ENCODE data around the gene ZDHHC16.

Gene ZDHHC16

DNA sequence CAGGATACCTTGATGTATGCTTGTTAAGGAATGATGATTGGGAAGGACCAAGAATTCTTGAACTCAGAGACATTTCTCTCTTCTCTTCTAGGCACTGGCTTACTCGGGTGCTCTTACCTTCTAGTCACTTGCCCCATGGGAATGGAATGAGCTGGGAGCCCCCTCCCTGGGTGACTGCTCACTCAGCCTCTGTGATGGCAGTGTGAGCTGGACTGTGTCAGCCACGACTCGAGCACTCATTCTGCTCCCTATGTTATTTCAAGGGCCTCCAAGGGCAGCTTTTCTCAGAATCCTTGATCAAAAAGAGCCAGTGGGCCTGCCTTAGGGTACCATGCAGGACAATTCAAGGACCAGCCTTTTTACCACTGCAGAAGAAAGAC lies 10.7 kb downstream of the ZDHHC16 start:
- Mint-ChIP-seq H3K4me3 (no peak overlapping the region), H3K27ac (peak overlapping the region in 1 of 3 experiments; percentile 48)
- TF ChIP-seq, protein P1, sequence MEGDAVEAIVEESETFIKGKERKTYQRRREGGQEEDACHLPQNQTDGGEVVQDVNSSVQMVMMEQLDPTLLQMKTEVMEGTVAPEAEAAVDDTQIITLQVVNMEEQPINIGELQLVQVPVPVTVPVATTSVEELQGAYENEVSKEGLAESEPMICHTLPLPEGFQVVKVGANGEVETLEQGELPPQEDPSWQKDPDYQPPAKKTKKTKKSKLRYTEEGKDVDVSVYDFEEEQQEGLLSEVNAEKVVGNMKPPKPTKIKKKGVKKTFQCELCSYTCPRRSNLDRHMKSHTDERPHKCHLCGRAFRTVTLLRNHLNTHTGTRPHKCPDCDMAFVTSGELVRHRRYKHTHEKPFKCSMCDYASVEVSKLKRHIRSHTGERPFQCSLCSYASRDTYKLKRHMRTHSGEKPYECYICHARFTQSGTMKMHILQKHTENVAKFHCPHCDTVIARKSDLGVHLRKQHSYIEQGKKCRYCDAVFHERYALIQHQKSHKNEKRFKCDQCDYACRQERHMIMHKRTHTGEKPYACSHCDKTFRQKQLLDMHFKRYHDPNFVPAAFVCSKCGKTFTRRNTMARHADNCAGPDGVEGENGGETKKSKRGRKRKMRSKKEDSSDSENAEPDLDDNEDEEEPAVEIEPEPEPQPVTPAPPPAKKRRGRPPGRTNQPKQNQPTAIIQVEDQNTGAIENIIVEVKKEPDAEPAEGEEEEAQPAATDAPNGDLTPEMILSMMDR (IDR thresholded peaks at IDR 0.05; ENCODE audit: unreplicated experiment in 3 of 3): no peak

DNA sequence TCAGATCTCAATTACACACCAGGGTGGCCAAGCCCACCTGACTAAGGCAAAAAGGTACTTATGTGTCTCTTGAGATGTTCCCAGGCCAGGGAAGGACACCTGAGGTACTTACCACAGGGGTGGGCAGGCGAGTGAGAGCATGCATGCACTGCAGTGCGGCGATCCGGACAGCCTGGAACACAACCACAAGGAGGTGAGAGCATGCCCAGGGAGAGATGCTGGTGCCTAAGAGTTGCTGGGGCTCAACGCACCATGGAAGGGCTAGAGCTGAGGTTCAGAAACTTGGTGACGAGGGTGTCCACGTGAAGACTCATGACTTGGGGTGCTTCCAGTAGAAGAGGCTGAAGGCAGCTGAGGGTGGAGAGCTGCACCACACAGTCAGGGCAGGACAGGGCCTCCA lies 13.1 kb downstream of the ZDHHC16 start:
- H3K9me3 Mint-ChIP-seq: no peaks in the 10 kb centered on the region
- TF ChIP-seq, protein P1 (IDR thresholded peaks at IDR 0.05; ENCODE audit: unreplicated experiment in 3 of 3): no peak

More for the DNA sequence above, 10.7 kb downstream of the ZDHHC16 start:
- H3K36me3 Mint-ChIP-seq (ENCODE audit: low read depth): peaks cover 82% of the 10 kb centered on the region
- no peaks in the 10 kb centered on the region for H3K4me1 Mint-ChIP-seq
- no peaks in the 10 kb centered on the region for H3K9me3 Mint-ChIP-seq
- H3K27me3 Mint-ChIP-seq (ENCODE audit: low read depth): no peaks in the 10 kb centered on the region

DNA sequence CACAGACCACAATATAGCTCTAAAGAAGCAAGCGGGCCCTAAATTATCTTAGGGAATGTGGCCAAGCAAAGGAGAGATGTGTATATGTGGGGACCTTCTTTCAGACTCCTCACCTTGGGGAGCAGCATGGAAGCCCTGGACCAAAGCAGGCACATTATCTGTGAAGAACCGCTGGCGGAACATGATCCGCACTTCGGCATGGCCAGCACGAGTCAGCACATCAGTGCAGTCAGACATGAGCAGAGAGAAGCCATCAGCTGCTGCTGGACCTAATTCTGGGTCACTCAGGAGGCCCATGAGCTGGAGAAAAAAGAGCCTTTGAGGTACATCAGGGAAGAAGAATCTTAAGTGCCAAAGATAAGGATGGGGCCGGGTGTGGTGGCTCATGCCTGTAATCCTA lies 14.0 kb downstream of the ZDHHC16 start:
- no peaks in the 10 kb centered on the region for H3K27me3 Mint-ChIP-seq (ENCODE audit: low read depth)
- no peak overlapping the region for H3K4me3 Mint-ChIP-seq
- H3K9me3 Mint-ChIP-seq: no peaks in the 10 kb centered on the region
- H3K27ac Mint-ChIP-seq: no peak overlapping the region
- TF ChIP-seq, protein P1 (IDR thresholded peaks at IDR 0.05; ENCODE audit: unreplicated experiment in 3 of 3): no peak
- peaks cover 5% of the 10 kb centered on the region for H3K4me1 Mint-ChIP-seq
- H3K36me3 Mint-ChIP-seq (ENCODE audit: low read depth): peaks cover 80% of the 10 kb centered on the region

More for the DNA sequence above, 13.1 kb downstream of the ZDHHC16 start:
- Mint-ChIP-seq H3K4me3 (no peak overlapping the region), H3K4me1 (peaks cover 2% of the 10 kb centered on the region), H3K36me3 (ENCODE audit: low read depth) (peaks cover 82% of the 10 kb centered on the region), H3K27ac (no peak overlapping the region), H3K27me3 (ENCODE audit: low read depth) (no peaks in the 10 kb centered on the region)

DNA sequence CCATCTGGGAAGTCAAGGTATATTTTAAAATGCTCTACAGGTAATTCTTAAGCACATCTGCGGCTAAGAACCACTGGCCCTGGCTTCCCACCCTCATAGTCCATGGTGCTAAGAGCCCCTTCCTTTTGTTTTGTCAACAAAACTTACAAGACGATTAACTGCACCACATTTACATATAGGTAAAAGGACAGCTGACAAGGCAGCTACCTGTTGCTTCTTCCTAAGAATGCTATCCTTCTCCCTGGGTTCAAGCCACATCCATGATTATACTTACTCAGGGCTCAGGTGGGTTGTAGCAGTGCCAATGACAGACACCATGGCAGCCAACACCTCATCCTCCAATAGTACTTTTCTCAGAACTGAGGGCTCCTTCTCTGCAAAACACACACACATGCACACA lies 16.3 kb downstream of the ZDHHC16 start:
- TF ChIP-seq, protein P1 (IDR thresholded peaks at IDR 0.05; ENCODE audit: unreplicated experiment in 3 of 3): no peak
- Mint-ChIP-seq H3K27me3 (ENCODE audit: low read depth) (no peaks in the 10 kb centered on the region), H3K9me3 (no peaks in the 10 kb centered on the region), H3K4me1 (peaks cover 5% of the 10 kb centered on the region), H3K36me3 (ENCODE audit: low read depth) (peaks cover 73% of the 10 kb centered on the region), H3K27ac (no peak overlapping the region), H3K4me3 (no peak overlapping the region)

DNA sequence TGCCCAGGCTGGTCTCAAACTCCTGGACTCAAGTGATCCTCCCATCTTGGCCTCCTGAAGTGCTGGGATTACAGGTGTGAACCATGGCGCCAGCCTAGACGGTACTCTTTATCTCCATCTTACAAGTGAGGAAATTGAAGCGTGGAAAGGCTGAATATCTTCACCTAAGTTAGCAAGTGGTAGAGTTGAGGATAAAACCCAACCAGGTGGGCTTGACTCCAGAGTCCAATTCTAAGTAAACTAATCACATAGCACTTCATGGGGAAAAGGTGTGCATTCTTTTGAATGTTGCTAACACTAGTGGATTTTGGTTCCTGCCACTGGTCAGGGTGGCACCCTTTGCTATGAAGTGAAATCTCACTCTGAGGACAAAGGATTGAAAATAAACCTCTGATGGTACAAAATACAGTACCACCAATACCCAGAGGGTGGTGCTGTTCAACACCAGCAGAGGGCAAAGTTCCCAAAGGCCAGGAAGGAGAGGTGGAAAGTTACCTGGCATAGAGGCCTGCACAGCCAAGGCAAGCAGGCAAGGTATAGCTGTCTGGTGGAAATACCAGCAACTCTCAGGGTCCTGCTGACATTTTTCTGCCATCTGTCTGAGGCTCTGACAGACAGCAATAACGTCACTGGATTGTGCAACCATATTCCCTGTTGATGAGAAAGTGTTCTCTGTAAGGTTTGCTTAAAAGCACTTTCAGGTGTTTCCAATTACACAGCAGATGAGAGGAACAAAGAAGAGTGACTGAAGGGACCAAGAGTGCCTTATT lies 17.6 kb downstream of the ZDHHC16 start:
- Mint-ChIP-seq H3K9me3 (no peaks in the 10 kb centered on the region), H3K4me3 (no peak overlapping the region), H3K36me3 (ENCODE audit: low read depth) (peaks cover 69% of the 10 kb centered on the region), H3K27ac (peak overlapping the region in 2 of 3 experiments; percentile 53), H3K4me1 (peaks cover 5% of the 10 kb centered on the region), H3K27me3 (ENCODE audit: low read depth) (no peaks in the 10 kb centered on the region)
- TF ChIP-seq, protein P1 (IDR thresholded peaks at IDR 0.05; ENCODE audit: unreplicated experiment in 3 of 3): peak; percentile 76 to 84 (median 81)

DNA sequence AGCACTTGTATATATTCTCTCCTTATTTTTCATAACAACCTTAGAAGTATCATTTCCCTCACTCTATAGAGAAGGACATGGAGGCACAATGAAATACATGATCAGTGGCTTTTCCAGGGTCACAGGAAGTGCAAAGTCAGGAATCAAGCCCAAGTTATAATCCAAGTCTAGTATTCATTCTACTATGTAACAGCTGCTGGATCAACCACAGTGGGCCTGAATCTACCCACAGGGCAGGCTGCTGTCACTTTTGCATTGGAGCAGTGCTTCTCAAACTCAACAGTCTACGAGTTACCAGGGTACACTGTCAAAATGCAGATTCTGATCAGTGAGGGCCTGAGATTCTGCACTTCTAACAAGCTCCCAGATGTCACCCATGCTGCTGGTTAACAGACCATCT lies 18.3 kb downstream of the ZDHHC16 start:
- TF ChIP-seq, protein P1 (IDR thresholded peaks at IDR 0.05; ENCODE audit: unreplicated experiment in 3 of 3): no peak
- Mint-ChIP-seq H3K27ac (peak overlapping the region in 2 of 3 experiments; percentile 53), H3K27me3 (ENCODE audit: low read depth) (no peaks in the 10 kb centered on the region), H3K4me1 (peaks cover 5% of the 10 kb centered on the region), H3K36me3 (ENCODE audit: low read depth) (peaks cover 66% of the 10 kb centered on the region), H3K9me3 (no peaks in the 10 kb centered on the region), H3K4me3 (no peak overlapping the region)

Data from nephron (organoid).